Heart left ventricle (tissue), 16 donors: ENCODE measurements around the gene TRPV4. TPM values are rescaled to one million over a fixed set of nuclear protein-coding genes. Genes with fewer than 3 reads are reported as not detected.
A peak's percentile ranks its signal among the peaks of the same experiment; 100 is the strongest.

Experiments
- ATAC-seq, 4 donors: fragments of 200-7000 bp; cut with Tn5 transposase; one replicate each; pipeline ENCODE4 v1.9.1; 2020 to 2022; ENCODE audit warnings: moderate library complexity in 4 of 4, mild to moderate bottlenecking in 3 of 4, moderate number of reproducible peaks in 1 of 4
- DNase-seq, 5 donors: peaks; one replicate each; pipeline ENCODE4 v3.0.0-alpha.2; 2020
- H3K27ac ChIP-seq, 12 donors: fragments of 200-600 bp; sonication (generic) in 4 of 12; one replicate each; pipeline versions ENCODE4 v1.5.0 to v1.8.0; 2016 to 2022; ENCODE audit warnings: mild to moderate bottlenecking in 2 of 12
- H3K27me3 ChIP-seq, 9 donors: fragments of 200-600 bp; sonication (generic) in 2 of 9; one replicate each; pipeline versions ENCODE4 v1.5.1 to v1.8.0; 2016 to 2022; ENCODE audit warnings: mild to moderate bottlenecking in 3 of 9
- H3K36me3 ChIP-seq, 9 donors: fragments of 200-600 bp; sonication (generic) in 2 of 9; one replicate each; pipeline versions ENCODE4 v1.5.0 to v1.8.0; 2018 to 2022; ENCODE audit warnings: mild to moderate bottlenecking in 2 of 9
- H3K4me1 ChIP-seq, 12 donors: fragments of 200-600 bp; sonication (generic) in 4 of 12; one replicate each; pipeline versions ENCODE4 v1.5.0 to v1.8.0; 2016 to 2022; ENCODE audit warnings: mild to moderate bottlenecking in 3 of 12
- H3K4me3 ChIP-seq, 12 donors: fragments of 200-600 bp; sonication (generic) in 4 of 12; one replicate each; pipeline versions ENCODE4 v1.5.0 to v1.8.0; 2017 to 2022; ENCODE audit warnings: mild to moderate bottlenecking in 9 of 12, moderate library complexity in 4 of 12
- H3K9me3 ChIP-seq, 12 donors: fragments of 200-600 bp; sonication (generic) in 4 of 12; one replicate each; pipeline versions ENCODE4 v1.5.0 to v1.8.0; 2016 to 2022; ENCODE audit warnings: mild to moderate bottlenecking in 1 of 12
- POLR2A ChIP-seq, 2 donors: fragments of 450-650 bp; IDR thresholded peaks; one replicate each; pipeline ENCODE4 v1.6.1; 2017; ENCODE audit warnings: antibody characterized with exemption in 2 of 2, mild to moderate bottlenecking in 2 of 2, moderate library complexity in 2 of 2
- WGBS, 4 donors: extraction: QIAGEN DNeasy Blood & Tissue Kit in 2 of 4; methylation state at CpG; one replicate each; pipeline versions ENCODE4 v1.1.5 to v1.1.7; 2013 to 2018; 5-methylcytosine and 5-hydroxymethylcytosine counted together
- intact Hi-C, 10 donors: fragments of 100-400 bp; cut with DNase I; formaldehyde crosslinking; loops; one replicate each; pipeline versions ENCODE4 v1.11.1 to v1.14.2; 2022
- polyA plus RNA-seq, 2 donors: library from polyadenylated mRNA; stranded (reverse); fragments of 200-250 nt; gene quantifications; one replicate each; pipeline ENCODE4 v1.2.3, GENCODE V29; 2013
- total RNA-seq, 9 donors: library from RNA; depleted of rRNA in 2 of 9; stranded (reverse); fragments of >200 nt in 2 of 9; fragmentation: NEBNext Ultra II Directional in 3 of 9; extraction: Animal tissue kit (Norgen Biotek cat#: 25700) in 3 of 9; gene quantifications; one replicate each; pipeline versions ENCODE4 v1.1.0 to v1.2.4, GENCODE V29; 2016 to 2023
- TF ChIP-seq, protein P1 (sequence below), 12 donors: fragments of 200-600 bp; sonication (generic) in 4 of 12; IDR thresholded peaks; one replicate each; pipeline versions ENCODE4 v1.5.0 to v1.8.0; 2018 to 2022; ENCODE audit warnings: antibody characterized with exemption in 12 of 12, mild to moderate bottlenecking in 5 of 12
- donor health status: ischemic (EF 13 %, LVEDD 7.1; RV severe dilation, severe dysfunction).
- donor health status: healthy with polysubstance abuse.
- donor health status: DM: no; HTN: yes; CAD: no.
- donor health status: DM: no; HTN: no; CAD: no.
- donor health status: ischemic (EF 25% LVEDD 6.9; RV normal size, moderate dysfunction).
- donor health status: ischemic (EF 25% LVEDD 5.7; RV mildly dilated, moderate dysfunction).
- donor health status: healthy.
- donor health status: DM: yes; HTN: yes; CAD: no.
- donor health status: ischemic (EF 35%, LVEDD 5.7; RV mildly dilated, moderate dysfunction).
- donor health status: nonischemic (EF 11% LVEDD 7.7; RV severe dilation, severe dysfunction).
- donor health status: DM: yes; HTN: yes; CAD: no.
- donor health status: PGD.
- donor health status: ischemic (EF 29% LVEDD 5.4; RV normal size, mild dysfunction).
- donor health status: nonischemic (EF 23%, LVEDD 6.1; RV moderate dilation, normal function).

The TRPV4 gene
- total and polyA plus RNA-seq, 11 donors = 0.17 to 3.9 (median 0.30) TPM; not detected in 1

- intact Hi-C loops = no loop called here
- H3K27me3 ChIP-seq = peaks cover 0 to under 1% (median 0%) of the 10 kb centered on the region in 9 donors
- H3K4me1 ChIP-seq = peaks cover 0 to 26% (median 6%) of the 10 kb centered on the region in 12 donors
- ATAC-seq (no peak), DNase-seq (peak in 4 of 5 donors; percentile 1 to 16 (median 15))
- no peak overlapping the region for H3K27ac ChIP-seq
- no peaks in the 10 kb centered on the region for H3K9me3 ChIP-seq
- no peak for TF ChIP-seq POLR2A (IDR thresholded peaks at IDR 0.05)
- TF ChIP-seq, protein P1, sequence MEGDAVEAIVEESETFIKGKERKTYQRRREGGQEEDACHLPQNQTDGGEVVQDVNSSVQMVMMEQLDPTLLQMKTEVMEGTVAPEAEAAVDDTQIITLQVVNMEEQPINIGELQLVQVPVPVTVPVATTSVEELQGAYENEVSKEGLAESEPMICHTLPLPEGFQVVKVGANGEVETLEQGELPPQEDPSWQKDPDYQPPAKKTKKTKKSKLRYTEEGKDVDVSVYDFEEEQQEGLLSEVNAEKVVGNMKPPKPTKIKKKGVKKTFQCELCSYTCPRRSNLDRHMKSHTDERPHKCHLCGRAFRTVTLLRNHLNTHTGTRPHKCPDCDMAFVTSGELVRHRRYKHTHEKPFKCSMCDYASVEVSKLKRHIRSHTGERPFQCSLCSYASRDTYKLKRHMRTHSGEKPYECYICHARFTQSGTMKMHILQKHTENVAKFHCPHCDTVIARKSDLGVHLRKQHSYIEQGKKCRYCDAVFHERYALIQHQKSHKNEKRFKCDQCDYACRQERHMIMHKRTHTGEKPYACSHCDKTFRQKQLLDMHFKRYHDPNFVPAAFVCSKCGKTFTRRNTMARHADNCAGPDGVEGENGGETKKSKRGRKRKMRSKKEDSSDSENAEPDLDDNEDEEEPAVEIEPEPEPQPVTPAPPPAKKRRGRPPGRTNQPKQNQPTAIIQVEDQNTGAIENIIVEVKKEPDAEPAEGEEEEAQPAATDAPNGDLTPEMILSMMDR (IDR thresholded peaks at IDR 0.05) = no peak
- WGBS, 4 donors = 88 to 100% (median 91%) methylated on average over 2 to 6 of the region's 6 CpGs
- no peaks in the 10 kb centered on the region for H3K36me3 ChIP-seq
- H3K4me3 ChIP-seq = no peak overlapping the region
Observed at GRCh38 chr12:109738878-109739665, 94.1 kb downstream of the TRPV4 start.

DNA sequence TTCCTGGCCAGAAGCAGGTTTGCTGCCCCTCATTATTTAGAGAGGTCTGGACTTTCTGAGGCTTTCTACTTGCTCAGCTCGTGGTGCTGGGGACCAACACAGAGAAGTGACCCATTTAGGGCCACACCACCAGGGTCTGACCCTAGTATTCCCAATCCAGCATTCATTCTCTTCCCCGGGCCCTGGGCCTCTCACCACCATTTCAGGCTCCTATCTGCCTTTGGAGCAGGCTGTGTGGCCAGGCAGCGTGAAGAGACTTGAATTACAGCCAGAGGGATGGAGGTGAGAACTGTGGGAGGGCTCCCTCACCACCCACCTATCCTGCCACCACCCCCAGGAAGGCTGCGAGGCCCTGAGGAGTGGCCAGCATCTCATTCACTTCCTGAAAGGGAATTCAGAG, 95.0 kb downstream of the TRPV4 start:
- TF ChIP-seq, protein P1 (IDR thresholded peaks at IDR 0.05) = no peak
- no peak for TF ChIP-seq POLR2A (IDR thresholded peaks at IDR 0.05)
- 61 to 68% (median 65%) methylated on average over 3 to 4 of the region's 4 CpGs for WGBS, 4 donors
- Histone ChIP-seq H3K4me3 (no peak overlapping the region), H3K4me1 (peaks cover 0 to 26% (median 6%) of the 10 kb centered on the region in 12 donors), H3K27me3 (peaks cover 0 to 6% (median 0%) of the 10 kb centered on the region in 9 donors), H3K27ac (no peak overlapping the region), H3K9me3 (no peaks in the 10 kb centered on the region), H3K36me3 (no peaks in the 10 kb centered on the region)
- peak in 4 of 5 donors; percentile 2 to 17 (median 16) for DNase-seq
- ATAC-seq = no peak
- intact Hi-C loops = no loop called here

DNA sequence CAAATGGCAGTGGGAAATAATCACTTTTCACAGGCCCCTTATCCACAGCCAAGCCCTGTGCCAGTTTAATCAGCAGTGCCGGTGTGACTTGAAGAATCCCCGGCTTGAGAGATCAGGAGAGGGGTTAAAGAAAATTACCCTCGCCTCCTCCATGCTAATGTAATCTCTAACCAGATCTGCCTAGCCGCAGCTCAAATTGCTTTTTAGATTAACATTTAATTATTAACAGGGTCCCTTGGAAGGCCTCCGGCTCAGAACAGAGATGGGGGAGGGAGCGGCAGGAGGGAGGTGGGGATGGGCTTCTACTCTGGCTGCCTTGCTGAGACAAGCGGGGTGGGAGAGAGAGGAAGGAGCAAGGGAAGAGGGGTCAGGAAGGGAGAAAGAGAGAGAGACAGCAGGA, 95.6 kb downstream of the TRPV4 start:
- 74 to 83% (median 79%) methylated on average over 7 of the region's 7 CpGs for WGBS, 4 donors
- no peak overlapping the region for H3K4me3 ChIP-seq
- H3K9me3 ChIP-seq = no peaks in the 10 kb centered on the region
- H3K27ac ChIP-seq = no peak overlapping the region
- intact Hi-C loops = no loop called here
- H3K27me3 ChIP-seq = peaks cover 0 to 6% (median 0%) of the 10 kb centered on the region in 9 donors
- no peaks in the 10 kb centered on the region for H3K36me3 ChIP-seq
- ATAC-seq (no peak), DNase-seq (peak in 2 of 5 donors; percentile 6 to 18)
- peaks cover 0 to 26% (median 6%) of the 10 kb centered on the region in 12 donors for H3K4me1 ChIP-seq
- no peak for TF ChIP-seq POLR2A (IDR thresholded peaks at IDR 0.05)
- TF ChIP-seq, protein P1 (IDR thresholded peaks at IDR 0.05) = no peak

DNA sequence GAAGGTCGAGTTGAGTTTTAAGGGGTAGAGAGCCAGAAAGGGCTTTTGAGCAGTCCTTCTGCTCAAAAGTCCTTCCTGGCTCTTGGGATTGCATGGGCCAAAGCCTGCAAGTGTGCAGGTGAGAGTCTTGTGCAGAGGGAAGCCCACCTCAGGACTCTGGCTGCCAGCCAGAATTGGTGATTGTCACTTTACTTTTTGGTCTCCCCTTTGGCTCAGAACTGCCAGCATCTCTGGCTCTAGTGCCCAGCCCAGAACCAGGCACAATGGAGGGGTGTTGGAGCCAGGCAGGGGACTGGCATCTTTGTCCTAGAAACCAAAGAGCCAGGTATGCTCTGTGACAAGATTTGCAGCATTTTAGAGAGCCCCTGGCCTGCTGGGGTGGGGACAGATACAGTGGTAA, 96.1 kb downstream of the TRPV4 start:
- 7 to 38% (median 19%) methylated on average over 1 of the region's 1 CpG for WGBS, 4 donors
- intact Hi-C loops = no loop called here
- ATAC-seq (no peak), DNase-seq (peak in 3 of 5 donors; percentile 4 to 18 (median 11))
- Histone ChIP-seq H3K4me3 (no peak overlapping the region), H3K36me3 (no peaks in the 10 kb centered on the region), H3K27ac (no peak overlapping the region), H3K27me3 (peaks cover 0 to 6% (median 0%) of the 10 kb centered on the region in 9 donors), H3K4me1 (peaks cover 0 to 26% (median 6%) of the 10 kb centered on the region in 12 donors), H3K9me3 (no peaks in the 10 kb centered on the region)
- TF ChIP-seq, protein P1 (IDR thresholded peaks at IDR 0.05) = no peak
- TF ChIP-seq POLR2A (IDR thresholded peaks at IDR 0.05) = no peak
